GM23338 (cell line): ENCODE data around the gene DFFA. TPM values are rescaled to one million over a fixed set of nuclear protein-coding genes. Genes with fewer than 3 reads are reported as not detected.

Source experiments
- ATAC-seq: fragments of 200-7000 bp; cut with Tn5 transposase; 3 replicates; pipeline ENCODE4 v1.9.1; 2020
- DNase-seq: peaks from one replicate; pipeline ENCODE4 v3.0.0-alpha.2; 2015; ENCODE audit warnings: low spot score
- H2AFZ ChIP-seq: fragments of 200-600 bp; sonication (generic); 2 replicates; pipeline ENCODE4 v1.8.0; 2016; ENCODE audit warnings: antibody characterized with exemption, mild to moderate bottlenecking, moderate library complexity
- H3F3A ChIP-seq: fragments of 200-600 bp; sonication (generic); replicated peaks from 2 replicates; pipeline ENCODE4 v1.8.0; 2017; ENCODE audit warnings: antibody characterized with exemption, mixed run types, low read depth
- H3K27ac ChIP-seq: fragments of 200-600 bp; sonication (generic); 2 replicates; pipeline ENCODE4 v1.6.1; 2016; ENCODE audit warnings: low read depth
- H3K27me3 ChIP-seq: fragments of 200-600 bp; sonication (generic); 2 replicates; pipeline ENCODE4 v1.8.0; 2016; ENCODE audit warnings: mild to moderate bottlenecking, mixed run types, moderate library complexity; ENCODE audit not compliant: insufficient read depth
- H3K36me3 ChIP-seq: fragments of 200-600 bp; sonication (generic); 2 replicates; pipeline ENCODE4 v1.8.0; 2016; ENCODE audit warnings: mild to moderate bottlenecking; ENCODE audit not compliant: insufficient read depth
- H3K4me1 ChIP-seq: fragments of 200-600 bp; sonication (generic); 2 replicates; pipeline ENCODE4 v1.8.0; 2016; ENCODE audit warnings: mild to moderate bottlenecking, moderate library complexity; ENCODE audit not compliant: insufficient read depth
- H3K4me2 ChIP-seq: fragments of 200-600 bp; sonication (generic); 2 replicates; pipeline ENCODE4 v1.7.1; 2017; ENCODE audit warnings: mixed run types
- H3K4me3 ChIP-seq: fragments of 200-600 bp; sonication (generic); 2 replicates; pipeline ENCODE4 v1.6.1; 2016; ENCODE audit warnings: mixed run types
- H3K79me2 ChIP-seq: fragments of 200-600 bp; sonication (generic); replicated peaks from 2 replicates; pipeline ENCODE4 v1.8.0; 2017; ENCODE audit warnings: mild to moderate bottlenecking; ENCODE audit not compliant: insufficient read depth
- H3K9me2 ChIP-seq: fragments of 200-600 bp; sonication (generic); 2 replicates; pipeline ENCODE4 v1.8.0; 2017; ENCODE audit not compliant: insufficient read depth
- H4K20me1 ChIP-seq: fragments of 200-600 bp; sonication (generic); replicated peaks from 2 replicates; pipeline ENCODE4 v1.8.0; 2017; ENCODE audit warnings: mild to moderate bottlenecking; ENCODE audit not compliant: insufficient read depth
- H3K27ac Mint-ChIP-seq: 2 replicates; pipeline ENCODE4 v1.8.0; 2020; ENCODE audit warnings: inconsistent platforms, mild to moderate bottlenecking, moderate library complexity, mixed read lengths
- H3K27me3 Mint-ChIP-seq: 3 replicates; pipeline ENCODE4 v1.8.0; 2022; ENCODE audit warnings: low read depth, mild to moderate bottlenecking, moderate library complexity, mixed read lengths, inconsistent platforms; ENCODE audit not compliant: insufficient read depth, poor library complexity
- H3K36me3 Mint-ChIP-seq: 3 replicates; pipeline ENCODE4 v1.8.0; 2021; ENCODE audit warnings: low read depth, mild to moderate bottlenecking, inconsistent platforms, moderate library complexity, mixed read lengths
- H3K4me1 Mint-ChIP-seq: 3 replicates; pipeline ENCODE4 v1.8.0; 2020; ENCODE audit warnings: mild to moderate bottlenecking, inconsistent platforms, mixed read lengths
- H3K4me3 Mint-ChIP-seq: 3 replicates; pipeline ENCODE4 v1.8.0; 2021; ENCODE audit warnings: moderate library complexity, mild to moderate bottlenecking, inconsistent platforms, mixed read lengths
- H3K9me3 Mint-ChIP-seq: 3 replicates; pipeline ENCODE4 v1.8.0; 2020; ENCODE audit warnings: moderate library complexity, mild to moderate bottlenecking, inconsistent platforms, mixed read lengths
- CREB1 ChIP-seq: fragments of 250-450 bp; sonication (Bioruptor Pico); IDR thresholded peaks from 2 replicates; pipeline ENCODE4 v1.5.0; 2020; ENCODE audit warnings: low read depth, mild to moderate bottlenecking, moderate library complexity
- CTCF ChIP-seq, 2 experiments: fragments of 200-600 bp in 1 of 2; sonication (generic) in 1 of 2; conservative IDR thresholded peaks; 2 replicates each; pipeline versions ENCODE4 v1.5.1 to v1.6.1; 2016 to 2017; ENCODE audit warnings: antibody characterized with exemption in 2 of 2, low read depth in 2 of 2, mild to moderate bottlenecking in 2 of 2, moderate library complexity in 1 of 2
- EZH2 ChIP-seq: fragments of 200-600 bp; sonication (generic); IDR thresholded peaks from one replicate; pipeline ENCODE4 v1.8.0; 2017; ENCODE audit warnings: antibody characterized with exemption, mild to moderate bottlenecking, low read depth; ENCODE audit not compliant: unreplicated experiment
- EZH2phosphoT487 ChIP-seq: fragments of 200-600 bp; sonication (generic); IDR thresholded peaks from one replicate; pipeline ENCODE4 v1.8.1; 2018; ENCODE audit warnings: antibody characterized with exemption; ENCODE audit not compliant: unreplicated experiment
- JUNB ChIP-seq: IDR thresholded peaks from one replicate; pipeline ENCODE4 v1.6.1; 2016; ENCODE audit warnings: antibody characterized with exemption; ENCODE audit not compliant: unreplicated experiment
- NANOG ChIP-seq: IDR thresholded peaks from 2 replicates; pipeline ENCODE4 v1.6.1; 2016; ENCODE audit warnings: antibody characterized with exemption, borderline replicate concordance
- POLR2AphosphoS5 ChIP-seq: IDR thresholded peaks from 2 replicates; pipeline ENCODE4 v1.6.1; 2016; ENCODE audit warnings: antibody characterized with exemption, low read depth
- REST ChIP-seq: IDR thresholded peaks from one replicate; pipeline ENCODE4 v1.6.1; 2018; ENCODE audit warnings: antibody characterized with exemption; ENCODE audit not compliant: unreplicated experiment
- STAT1 ChIP-seq: IDR thresholded peaks from one replicate; pipeline ENCODE4 v1.6.1; 2016; ENCODE audit warnings: antibody characterized with exemption; ENCODE audit not compliant: unreplicated experiment
- ZNF114 ChIP-seq: fragments of 250-450 bp; sonication (Bioruptor Pico); IDR thresholded peaks from 2 replicates; pipeline ENCODE4 v1.5.0; 2020; ENCODE audit warnings: mild to moderate bottlenecking, moderate library complexity
- ZNF331 ChIP-seq: fragments of 250-450 bp; sonication (Bioruptor Pico); IDR thresholded peaks from 2 replicates; pipeline ENCODE4 v1.5.0; 2020; ENCODE audit warnings: low read depth, mild to moderate bottlenecking, moderate library complexity
- ZNF462 ChIP-seq: fragments of 250-450 bp; sonication (Bioruptor Pico); IDR thresholded peaks from 2 replicates; pipeline ENCODE4 v1.5.0; 2020; ENCODE audit warnings: mild to moderate bottlenecking, moderate library complexity
- polyA plus RNA-seq: library from polyadenylated mRNA; unstranded; fragments of >200 nt; fragmentation: Nextera tagmentation; extraction: Ambion mirVana; gene quantifications from 2 replicates; pipeline ENCODE4 v1.2.1, GENCODE V29; 2016
- total RNA-seq: library from RNA; depleted of rRNA; stranded (reverse); fragments of >200 nt; shearing (Covaris generic); gene quantifications from 2 replicates; pipeline ENCODE4 v1.2.3, GENCODE V29; 2014

Gene DFFA
- total and polyA plus RNA-seq, 2 experiments from 2014 or later, result 65.2 to 82.0 TPM

- TF ChIP-seq STAT1 (no peak), ZNF331 (CRISPR knock-in tag) (no peak), EZH2 (no peak), CREB1 (CRISPR knock-in tag) (no peak)
Observed at GRCh38 chr1:10473145-10473765, 926 bp upstream of the DFFA start (continued).

- peak overlapping the region; percentile 97 for H3K4me3 Mint-ChIP-seq
- Histone ChIP-seq H3K27ac (peak overlapping the region; percentile 22; the same call in 1 of the 2 replicates), H3K36me3 (peaks cover 20% of the 10 kb centered on the region), H3K4me1 (peaks cover 20% of the 10 kb centered on the region), H4K20me1 (peaks cover 31% of the 10 kb centered on the region), H3K79me2 (peaks cover 53% of the 10 kb centered on the region), H3K4me3 (peak overlapping the region; percentile 78), H2AFZ (peak overlapping the region; percentile 72; the same call in 1 of the 2 replicates), H3F3A (peaks cover 17% of the 10 kb centered on the region), H3K27me3 (no peaks in the 10 kb centered on the region), H3K4me2 (peak overlapping the region; percentile 77), H3K9me2 (no peaks in the 10 kb centered on the region)
- H3K36me3 Mint-ChIP-seq, result peaks cover 39% of the 10 kb centered on the region
- DNase-seq (peak; percentile 62), ATAC-seq (peak; percentile 9)
- H3K9me3 Mint-ChIP-seq, result no peaks in the 10 kb centered on the region
- H3K27me3 Mint-ChIP-seq, result peaks cover 11% of the 10 kb centered on the region
- H3K4me1 Mint-ChIP-seq, result peaks cover 21% of the 10 kb centered on the region
- H3K27ac Mint-ChIP-seq, result peak overlapping the region; percentile 97
- TF ChIP-seq STAT1, result no peak
- no peak for TF ChIP-seq CTCF (conservative IDR thresholded peaks at IDR 0.05; ENCODE audit: low read depth in 2 of 2)
- TF ChIP-seq EZH2, result no peak
- TF ChIP-seq POLR2AphosphoS5, result no peak
- TF ChIP-seq ZNF114 (CRISPR knock-in tag), result no peak
- no peak for TF ChIP-seq EZH2phosphoT487
- TF ChIP-seq NANOG, result no peak
- no peak for TF ChIP-seq JUNB
- no peak for TF ChIP-seq REST
- TF ChIP-seq ZNF462, result no peak
- no peak for TF ChIP-seq ZNF331 (CRISPR knock-in tag)
- no peak for TF ChIP-seq CREB1 (CRISPR knock-in tag)
Observed at GRCh38 chr1:10471411-10472219, 714 bp downstream of the DFFA start.
